ENCODE measurements around the gene GRIN3B. TPM values are rescaled to one million over a fixed set of nuclear protein-coding genes. Genes with fewer than 3 reads are reported as not detected.

GRIN3B gene
- total and polyA plus RNA-seq, 2 of the 4 experiments (the other 2 are of a cell fraction): under 0.01 to 0.91 TPM

GRCh38 chr19:994516-994915, 5.7 kb upstream of the GRIN3B start:
- H3K9me3 ChIP-seq (ENCODE audit: control insufficient read depth, insufficient read depth, low read length): no peaks in the 10 kb centered on the region
- H3K18ac ChIP-seq (ENCODE audit: low read depth, low read length): no peak overlapping the region
- H4K91ac ChIP-seq (ENCODE audit: insufficient read depth, low read depth, low read length): no peak overlapping the region
- H2BK15ac ChIP-seq (ENCODE audit: low read depth, low read length): no peak overlapping the region
- 0 out of 2 replicates have a peak, but pooled peaks cover 6% of the 10 kb centered on the region for H4K20me1 ChIP-seq (ENCODE audit: insufficient read depth, low read length)
- H3K9ac ChIP-seq (ENCODE audit: low read depth, low read length): no peak overlapping the region
- no peak overlapping the region for H2BK5ac ChIP-seq (ENCODE audit: low read depth, low read length, poor library complexity, severe bottlenecking)
- H4K8ac ChIP-seq (ENCODE audit: low read depth in 2 of 2, low read length in 2 of 2): no peak overlapping the region
- no peaks in the 10 kb centered on the region for H3K9me1 ChIP-seq (ENCODE audit: insufficient read depth, low read length)
- no peak overlapping the region for H3K4me3 ChIP-seq (ENCODE audit: insufficient read depth, low read depth, low read length)
- BruUV-seq (replicated peaks): no TSS peak
- ChIA-PET CTCF (no interaction called here), POLR2A (ENCODE audit: unreplicated experiment) (no interaction called here)
- DNase-seq (no peak), ATAC-seq (ENCODE audit: low read depth) (no peak)
- H3K27ac ChIP-seq (ENCODE audit: insufficient read depth, low read length): no peak overlapping the region
- H2BK20ac ChIP-seq (ENCODE audit: low read depth, low read length): no peak overlapping the region
- intact Hi-C loops (cut with micrococcal nuclease): no loop called here
- H3K56ac ChIP-seq (ENCODE audit: extremely low read depth, insufficient read depth, low read length): no peak overlapping the region
- H3K4me2 ChIP-seq (ENCODE audit: low read depth, low read length): no peak overlapping the region
- H3K14ac ChIP-seq (replicated peaks; ENCODE audit: low read depth, low read length): no peak overlapping the region
- peaks cover 5% of the 10 kb centered on the region for H3K4me1 ChIP-seq (ENCODE audit: control insufficient read depth, insufficient read depth, low read length)
- H3K36me3 ChIP-seq (ENCODE audit: control insufficient read depth, insufficient read depth, low read length): peaks cover 31% of the 10 kb centered on the region
- no peak overlapping the region for H2AK9ac ChIP-seq (replicated peaks; ENCODE audit: low read depth, low read length, poor library complexity)
- H3K79me1 ChIP-seq (ENCODE audit: low read depth in 1 of 2, low read length in 2 of 2): no peaks in the 10 kb centered on the region; a peak in 1 of 4 replicates
- H2BK120ac ChIP-seq (ENCODE audit: low read depth, low read length): no peak overlapping the region
- H2AK5ac ChIP-seq (ENCODE audit: low read depth, low read length): no peak overlapping the region
- WGBS, 2 experiments (ENCODE audit: extremely low coverage in 2 of 2, insufficient read length in 1 of 2): 93% methylated on average over 10 of the region's 18 CpGs; no CpG with 5 or more reads in 1 of the 2 experiments
- TF ChIP-seq BHLHE40 (IDR thresholded peaks at IDR 0.05; ENCODE audit: low read depth, low read length): no peak
- TF ChIP-seq USF2 (IDR thresholded peaks at IDR 0.05; ENCODE audit: low read depth, low read length): no peak
- TF ChIP-seq ELK1 (IDR thresholded peaks at IDR 0.05; ENCODE audit: borderline replicate concordance, low read depth, low read length): no peak
- no peak for TF ChIP-seq MXI1 (IDR thresholded peaks at IDR 0.05; ENCODE audit: borderline replicate concordance, low read depth, low read length)
- no peak for TF ChIP-seq POLR2A (IDR thresholded peaks at IDR 0.05; ENCODE audit: low read depth, low read length)
- TF ChIP-seq CHD1 (IDR thresholded peaks at IDR 0.05; ENCODE audit: low read depth, low read length): no peak
- no peak for TF ChIP-seq RAD21 (IDR thresholded peaks at IDR 0.05; ENCODE audit: low read length)
- no peak overlapping the region for H3K4ac ChIP-seq (ENCODE audit: low read depth, low read length)
- H4K5ac ChIP-seq (ENCODE audit: low read depth, low read length): no peak overlapping the region
- no peak overlapping the region for H3K23ac ChIP-seq (ENCODE audit: low read depth, low read length)
- dilution Hi-C loops (cut with HindIII; ENCODE audit: low sequenced_read_pairs, unreplicated experiment): no loop called here
- in situ Hi-C loops (cut with MboI; ENCODE audit: low sequenced_read_pairs): no loop called here
- peaks cover 33% of the 10 kb centered on the region for H3K27me3 ChIP-seq (ENCODE audit: control insufficient read depth, insufficient read depth, low read length)
- H2AFZ ChIP-seq (replicated peaks; ENCODE audit: low read length, poor library complexity): no peak overlapping the region

Data from IMR-90 (cell line).